Colonic mucosa (tissue), 4 donors: ENCODE results near the gene GLA. TPM values are rescaled to one million over a fixed set of nuclear protein-coding genes. Genes with fewer than 3 reads are reported as not detected.

Experiments
- DNase-seq: peaks from one replicate; pipeline ENCODE4 v3.0.0-alpha.2; 2020
- H3K27ac ChIP-seq: fragments of 200-600 bp; one replicate; pipeline ENCODE4 v1.8.0; 2021
- H3K27me3 ChIP-seq: fragments of 200-600 bp; one replicate; pipeline ENCODE4 v1.8.0; 2021
- H3K36me3 ChIP-seq: fragments of 200-600 bp; one replicate; pipeline ENCODE4 v1.8.0; 2021
- H3K4me1 ChIP-seq: fragments of 200-600 bp; one replicate; pipeline ENCODE4 v1.8.0; 2021; ENCODE audit warnings: mild to moderate bottlenecking
- H3K4me3 ChIP-seq: fragments of 200-600 bp; one replicate; pipeline ENCODE4 v1.8.0; 2021
- H3K9ac ChIP-seq, 2 donors: one replicate each; pipeline ENCODE4 v1.7.0; 2013; ENCODE audit warnings: control low read depth in 2 of 2, low read depth in 2 of 2, low read length in 2 of 2
- H3K9me3 ChIP-seq: fragments of 200-600 bp; one replicate; pipeline ENCODE4 v1.8.0; 2021
- CTCF ChIP-seq: fragments of 200-600 bp; IDR thresholded peaks from one replicate; pipeline ENCODE4 v1.8.0; 2022; ENCODE audit warnings: antibody characterized with exemption, mild to moderate bottlenecking
- intact Hi-C: fragments of 100-400 bp; cut with DNase I; formaldehyde crosslinking; loops from one replicate; pipeline ENCODE4 v1.14.1; 2022
- total RNA-seq, 2 donors: library from RNA; stranded (reverse); fragmentation: NEBNext Ultra II Directional in 1 of 2; extraction: Animal tissue kit (Norgen Biotek cat#: 25700) in 1 of 2; gene quantifications; one replicate each; pipeline ENCODE4 v1.2.1, GENCODE V29; 2021
- donor health status: healthy.
- donor health status: DM: no; HTN: no; CAD: no.
- donor health status: DM: no; HTN: no; CAD: no.

GLA gene
- total RNA-seq, 2 donors from 2014 or later: 29.9 to 33.9 TPM

DNA sequence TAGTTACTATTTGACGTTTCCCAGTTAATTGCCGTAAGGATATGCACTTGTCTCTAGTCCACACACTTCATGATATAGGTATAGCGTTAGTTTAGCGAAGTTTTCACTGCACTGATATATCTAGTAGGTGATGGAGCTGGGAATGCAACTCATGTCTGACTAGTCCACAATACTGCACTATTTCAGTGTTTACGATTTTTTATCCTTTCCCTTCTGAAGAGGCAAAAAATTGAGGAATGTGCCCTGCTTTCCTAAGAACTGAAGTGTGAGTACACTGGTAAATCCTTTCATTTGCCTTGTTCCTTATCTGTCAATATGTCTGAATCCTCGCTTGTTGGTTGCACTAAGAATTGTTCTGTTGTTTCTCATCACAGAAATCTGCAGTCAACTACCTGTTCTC is 15.9 kb downstream of the GLA start:
- intact Hi-C loops: no loop called here
- Histone ChIP-seq H3K27me3 (no peaks in the 10 kb centered on the region), H3K4me3 (peak overlapping the region; percentile 41), H3K9me3 (no peaks in the 10 kb centered on the region), H3K36me3 (no peaks in the 10 kb centered on the region), H3K4me1 (no peaks in the 10 kb centered on the region), H3K27ac (peak overlapping the region; percentile 63), H3K9ac (peak overlapping the region; percentile 43 to 87)
- TF ChIP-seq CTCF: no peak
- DNase-seq: no peak

GRCh38 chrX:101390664-101391525 is 16.8 kb downstream of the GLA start, which contains the start of gene RPL36A:
Gene RPL36A (plus strand): TSS chrX:101391011. CDS start chrX:101391044, 33 bp downstream.
- H3K36me3 ChIP-seq: no peaks in the 10 kb centered on the region
- H3K9ac ChIP-seq: peak within 1 kb of the TSS; percentile 66 to 87
- peak within 1 kb of the TSS; percentile 63 for H3K27ac ChIP-seq
- intact Hi-C loops: no loop called here
- no peaks in the 10 kb centered on the region for H3K27me3 ChIP-seq
- DNase-seq: peak; percentile 88
- H3K9me3 ChIP-seq: no peaks in the 10 kb centered on the region
- H3K4me3 ChIP-seq: peak within 1 kb of the TSS; percentile 41
- peak; percentile 40 for TF ChIP-seq CTCF
- H3K4me1 ChIP-seq: no peaks in the 10 kb centered on the region

- Histone ChIP-seq H3K4me1 (no peaks in the 10 kb centered on the region), H3K27ac (no peak overlapping the region), H3K9ac (no peak overlapping the region), H3K27me3 (peaks cover 3% of the 10 kb centered on the region), H3K9me3 (no peaks in the 10 kb centered on the region), H3K4me3 (no peak overlapping the region), H3K36me3 (no peaks in the 10 kb centered on the region)
- no peak for TF ChIP-seq CTCF
- intact Hi-C loops: no loop called here
- DNase-seq: no peak
Observed at GRCh38 chrX:101388604-101389003, 19.1 kb downstream of the GLA start.

- Histone ChIP-seq H3K27ac (no peak overlapping the region), H3K4me1 (no peaks in the 10 kb centered on the region), H3K4me3 (no peak overlapping the region), H3K36me3 (no peaks in the 10 kb centered on the region), H3K9me3 (no peaks in the 10 kb centered on the region), H3K9ac (no peak overlapping the region), H3K27me3 (peaks cover 3% of the 10 kb centered on the region)
- intact Hi-C loops: no loop called here
- no peak for DNase-seq
- no peak for TF ChIP-seq CTCF
Observed at GRCh38 chrX:101386542-101386885, 21.2 kb downstream of the GLA start.

- no peak for DNase-seq
- TF ChIP-seq CTCF: no peak
- no peaks in the 10 kb centered on the region for H3K9me3 ChIP-seq
- H3K36me3 ChIP-seq: no peaks in the 10 kb centered on the region
- intact Hi-C loops: no loop called here
- no peak within 1 kb of the TSS for H3K27ac ChIP-seq
- H3K9ac ChIP-seq: no peak within 1 kb of the TSS
- H3K4me1 ChIP-seq: no peaks in the 10 kb centered on the region
- no peak within 1 kb of the TSS for H3K4me3 ChIP-seq
- peaks cover 3% of the 10 kb centered on the region for H3K27me3 ChIP-seq
Observed at GRCh38 chrX:101385795-101386541, 21.8 kb downstream of the GLA start, which contains the start of gene BTK. Gene BTK (minus strand): TSS chrX:101386191. CDS start chrX:101375284, 10,907 bp downstream.
